Sigmoid colon (tissue), 7 donors: ENCODE data around the gene MUC5AC. TPM values are rescaled to one million over a fixed set of nuclear protein-coding genes. Genes with fewer than 3 reads are reported as not detected.

Experiments
- DNase-seq: peaks from one replicate; pipeline ENCODE4 v3.0.0-alpha.2; 2019
- H3K27ac ChIP-seq, 4 donors: fragments of 200-600 bp; sonication (generic); one replicate each; pipeline ENCODE4 v1.5.1; 2016 to 2019; ENCODE audit warnings: mild to moderate bottlenecking in 1 of 4
- H3K27me3 ChIP-seq, 3 donors: fragments of 200-600 bp; sonication (generic); one replicate each; pipeline ENCODE4 v1.5.1; 2019; ENCODE audit warnings: mild to moderate bottlenecking in 1 of 3
- H3K36me3 ChIP-seq, 4 donors: fragments of 200-600 bp; sonication (generic); one replicate each; pipeline ENCODE4 v1.5.1; 2016 to 2019
- H3K4me1 ChIP-seq, 4 donors: fragments of 200-600 bp; sonication (generic); one replicate each; pipeline ENCODE4 v1.5.1; 2017 to 2019
- H3K4me3 ChIP-seq, 4 donors: fragments of 200-600 bp; sonication (generic); one replicate each; pipeline ENCODE4 v1.5.1; 2017 to 2019; ENCODE audit warnings: mild to moderate bottlenecking in 2 of 4, moderate library complexity in 1 of 4
- H3K9me3 ChIP-seq, 4 donors: fragments of 200-600 bp in 3 of 4; sonication (generic) in 3 of 4; one replicate each; pipeline versions ENCODE4 v1.5.1 to v1.6.1; 2013 to 2019
- EP300 ChIP-seq, 4 donors: sonication (generic); formaldehyde crosslinking; IDR thresholded peaks; one replicate each; pipeline ENCODE4 v1.6.1; 2017; ENCODE audit warnings: antibody characterized with exemption in 4 of 4
- POLR2A ChIP-seq, 2 donors: fragments of 450-650 bp; IDR thresholded peaks; one replicate each; pipeline ENCODE4 v1.6.1; 2016; ENCODE audit warnings: antibody characterized with exemption in 2 of 2, mild to moderate bottlenecking in 2 of 2, moderate library complexity in 2 of 2
- POLR2AphosphoS5 ChIP-seq, 4 donors: sonication (generic); formaldehyde crosslinking; IDR thresholded peaks; one replicate each; pipeline ENCODE4 v1.6.1; 2017; ENCODE audit warnings: antibody characterized with exemption in 4 of 4
- WGBS, 2 donors: extraction: QIAGEN DNeasy Blood & Tissue Kit; methylation state at CpG; one replicate each; pipeline ENCODE4 v1.1.7; 2013; 5-methylcytosine and 5-hydroxymethylcytosine counted together
- intact Hi-C: fragments of 100-400 bp; cut with DNase I; formaldehyde crosslinking; loops from one replicate; pipeline ENCODE4 v1.15.1; 2023
- polyA plus RNA-seq, 3 donors: library from polyadenylated mRNA; stranded (reverse); fragments of 200-250 nt; gene quantifications; one replicate each; pipeline ENCODE4 v1.2.3, GENCODE V29; 2013
- total RNA-seq, 4 donors: library from RNA; depleted of rRNA; stranded (reverse); fragments of >200 nt; gene quantifications; one replicate each; pipeline ENCODE4 v1.1.0, GENCODE V29; 2016
- TF ChIP-seq, protein P1 (sequence below), 4 experiments: fragments of 450-650 bp in 3 of 4; fragments of 200-600 bp in 1 of 4; IDR thresholded peaks; one replicate each; pipeline ENCODE4 v1.5.1; 2016 to 2019; ENCODE audit warnings: antibody characterized with exemption in 4 of 4, mild to moderate bottlenecking in 3 of 4, moderate library complexity in 2 of 4
- donor health status: healthy with polysubstance abuse.
- donor health status: Bipolar disorder and iron deficiency.
- donor health status: healthy.

The MUC5AC gene
- total and polyA plus RNA-seq, 7 donors, result under 0.01 to 0.09 (median under 0.01) TPM; not detected in 4

DNA sequence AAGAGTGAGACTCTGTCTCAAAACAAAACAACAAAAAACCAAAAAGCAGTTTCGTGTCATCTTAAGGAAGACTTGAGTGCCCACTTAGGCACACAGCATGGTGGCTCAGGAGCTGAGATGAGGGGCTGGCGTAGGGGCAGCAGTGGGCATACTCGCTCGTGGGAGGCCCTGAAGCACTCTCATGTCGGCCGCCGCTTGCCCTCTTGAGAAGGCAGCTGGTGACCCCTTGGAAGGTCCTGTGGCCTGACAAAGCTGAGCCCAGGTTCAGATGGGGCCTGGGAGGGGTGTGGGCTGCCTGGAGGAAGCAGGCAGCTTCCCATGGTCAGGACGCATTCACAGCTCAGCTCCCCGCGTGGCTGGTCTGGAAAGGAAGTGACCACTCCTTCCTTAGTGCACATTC, 80.1 kb downstream of the MUC5AC start:
- DNase-seq, result no peak
- intact Hi-C loops, result no loop called here
- no peaks in the 10 kb centered on the region for H3K4me1 ChIP-seq
- H3K9me3 ChIP-seq, result no peaks in the 10 kb centered on the region
- H3K27me3 ChIP-seq, result no peaks in the 10 kb centered on the region
- WGBS, 2 donors, result 76 to 84% methylated on average over 10 of the region's 10 CpGs
- H3K36me3 ChIP-seq, result no peaks in the 10 kb centered on the region
- H3K4me3 ChIP-seq, result no peak overlapping the region
- H3K27ac ChIP-seq, result no peak overlapping the region
- TF ChIP-seq, protein P1, sequence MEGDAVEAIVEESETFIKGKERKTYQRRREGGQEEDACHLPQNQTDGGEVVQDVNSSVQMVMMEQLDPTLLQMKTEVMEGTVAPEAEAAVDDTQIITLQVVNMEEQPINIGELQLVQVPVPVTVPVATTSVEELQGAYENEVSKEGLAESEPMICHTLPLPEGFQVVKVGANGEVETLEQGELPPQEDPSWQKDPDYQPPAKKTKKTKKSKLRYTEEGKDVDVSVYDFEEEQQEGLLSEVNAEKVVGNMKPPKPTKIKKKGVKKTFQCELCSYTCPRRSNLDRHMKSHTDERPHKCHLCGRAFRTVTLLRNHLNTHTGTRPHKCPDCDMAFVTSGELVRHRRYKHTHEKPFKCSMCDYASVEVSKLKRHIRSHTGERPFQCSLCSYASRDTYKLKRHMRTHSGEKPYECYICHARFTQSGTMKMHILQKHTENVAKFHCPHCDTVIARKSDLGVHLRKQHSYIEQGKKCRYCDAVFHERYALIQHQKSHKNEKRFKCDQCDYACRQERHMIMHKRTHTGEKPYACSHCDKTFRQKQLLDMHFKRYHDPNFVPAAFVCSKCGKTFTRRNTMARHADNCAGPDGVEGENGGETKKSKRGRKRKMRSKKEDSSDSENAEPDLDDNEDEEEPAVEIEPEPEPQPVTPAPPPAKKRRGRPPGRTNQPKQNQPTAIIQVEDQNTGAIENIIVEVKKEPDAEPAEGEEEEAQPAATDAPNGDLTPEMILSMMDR (IDR thresholded peaks at IDR 0.05), result no peak
- TF ChIP-seq EP300 (IDR thresholded peaks at IDR 0.05) (no peak), POLR2A (IDR thresholded peaks at IDR 0.05) (no peak), POLR2AphosphoS5 (IDR thresholded peaks at IDR 0.05) (no peak)

DNA sequence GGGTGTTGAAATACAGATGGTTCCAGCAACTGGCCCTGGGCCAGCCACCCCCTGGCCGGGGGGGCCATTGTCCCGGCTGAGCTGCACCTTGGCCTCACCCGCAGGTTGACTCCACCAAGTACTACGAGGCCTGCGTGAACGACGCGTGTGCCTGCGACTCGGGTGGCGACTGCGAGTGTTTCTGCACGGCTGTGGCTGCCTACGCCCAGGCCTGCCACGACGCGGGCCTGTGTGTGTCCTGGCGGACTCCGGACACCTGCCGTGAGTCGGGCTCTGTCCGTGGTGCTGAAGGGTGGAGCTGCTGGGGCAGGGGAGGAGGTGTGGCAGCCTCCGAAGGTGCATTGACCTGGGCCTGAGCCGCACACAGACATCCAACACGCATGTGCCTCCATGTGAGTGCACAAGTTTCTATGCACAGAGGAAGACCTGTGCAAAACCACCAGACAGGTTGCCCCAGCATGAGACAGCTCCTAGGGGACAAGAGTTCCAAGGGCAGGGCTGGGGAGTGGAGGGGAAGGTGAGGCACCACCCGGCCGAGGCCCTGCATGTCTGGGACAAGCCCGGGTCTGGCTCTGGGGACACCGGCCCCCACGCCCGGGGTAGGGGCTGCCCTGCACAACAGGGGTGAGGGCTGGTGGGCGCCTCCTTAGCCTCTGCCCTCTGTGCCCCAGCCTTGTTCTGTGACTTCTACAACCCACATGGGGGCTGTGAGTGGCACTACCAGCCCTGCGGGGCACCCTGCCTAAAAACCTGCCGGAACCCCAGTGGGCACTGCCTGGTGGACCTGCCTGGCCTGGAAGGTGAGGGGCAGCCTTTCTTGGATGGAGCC, 81.2 kb downstream of the MUC5AC start:
- 35 to 63% methylated on average over 34 of the region's 34 CpGs for WGBS, 2 donors
- intact Hi-C loops, result no loop called here
- Histone ChIP-seq H3K4me1 (no peaks in the 10 kb centered on the region), H3K27ac (no peak overlapping the region), H3K9me3 (no peaks in the 10 kb centered on the region), H3K27me3 (no peaks in the 10 kb centered on the region), H3K4me3 (no peak overlapping the region), H3K36me3 (no peaks in the 10 kb centered on the region)
- DNase-seq, result no peak
- TF ChIP-seq POLR2AphosphoS5 (IDR thresholded peaks at IDR 0.05), result no peak
- TF ChIP-seq POLR2A (IDR thresholded peaks at IDR 0.05), result no peak

DNA sequence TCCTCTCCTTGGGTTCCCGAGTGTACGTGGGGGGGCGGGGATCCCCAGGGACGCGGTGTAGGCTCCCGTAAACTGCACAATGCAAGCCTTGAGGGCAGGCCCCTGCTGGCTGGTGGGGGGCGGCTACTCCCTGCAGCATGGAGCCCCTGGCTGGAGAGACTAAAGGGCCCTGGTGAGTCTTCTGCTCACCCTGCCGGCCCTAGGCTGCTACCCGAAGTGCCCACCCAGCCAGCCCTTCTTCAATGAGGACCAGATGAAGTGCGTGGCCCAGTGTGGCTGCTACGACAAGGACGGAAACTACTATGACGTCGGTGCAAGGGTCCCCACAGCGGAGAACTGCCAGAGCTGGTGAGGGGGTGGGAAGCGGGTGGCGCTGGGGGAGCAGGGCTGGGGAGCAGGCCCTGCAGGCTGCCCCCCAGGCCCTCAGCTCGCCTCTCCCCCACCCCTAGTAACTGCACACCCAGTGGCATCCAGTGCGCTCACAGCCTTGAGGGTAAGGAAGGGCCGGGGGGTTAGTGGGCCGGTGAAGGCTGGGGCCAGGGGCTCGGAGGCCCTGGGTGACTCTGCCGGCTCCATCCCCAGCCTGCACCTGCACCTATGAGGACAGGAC, 81.9 kb downstream of the MUC5AC start:
- Histone ChIP-seq H3K27ac (no peak overlapping the region), H3K4me1 (no peaks in the 10 kb centered on the region), H3K27me3 (no peaks in the 10 kb centered on the region), H3K36me3 (no peaks in the 10 kb centered on the region), H3K9me3 (no peaks in the 10 kb centered on the region), H3K4me3 (no peak overlapping the region)
- TF ChIP-seq POLR2A (IDR thresholded peaks at IDR 0.05) (no peak), EP300 (IDR thresholded peaks at IDR 0.05) (no peak), POLR2AphosphoS5 (IDR thresholded peaks at IDR 0.05) (no peak)
- TF ChIP-seq, protein P1 (IDR thresholded peaks at IDR 0.05), result no peak
- 93 to 94% methylated on average over 23 of the region's 23 CpGs for WGBS, 2 donors
- no peak for DNase-seq
- intact Hi-C loops, result no loop called here

DNA sequence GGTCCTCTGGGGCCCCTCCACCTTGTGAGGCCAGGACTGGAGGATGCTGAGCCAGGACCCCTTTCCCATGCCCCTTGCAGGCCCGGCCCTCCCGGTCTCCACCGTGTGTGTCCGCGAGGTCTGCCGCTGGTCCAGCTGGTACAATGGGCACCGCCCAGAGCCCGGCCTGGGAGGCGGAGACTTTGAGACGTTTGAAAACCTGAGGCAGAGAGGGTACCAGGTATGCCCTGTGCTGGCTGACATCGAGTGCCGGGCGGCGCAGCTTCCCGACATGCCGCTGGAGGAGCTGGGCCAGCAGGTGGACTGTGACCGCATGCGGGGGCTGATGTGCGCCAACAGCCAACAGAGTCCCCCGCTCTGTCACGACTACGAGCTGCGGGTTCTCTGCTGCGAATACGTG, 83.0 kb downstream of the MUC5AC start:
- Histone ChIP-seq H3K4me3 (no peak overlapping the region), H3K36me3 (no peaks in the 10 kb centered on the region), H3K9me3 (no peaks in the 10 kb centered on the region), H3K27me3 (no peaks in the 10 kb centered on the region), H3K4me1 (no peaks in the 10 kb centered on the region), H3K27ac (no peak overlapping the region)
- intact Hi-C loops, result no loop called here
- WGBS, 2 donors, result 93 to 96% methylated on average over 25 of the region's 25 CpGs
- no peak for DNase-seq
- TF ChIP-seq EP300 (IDR thresholded peaks at IDR 0.05) (no peak), POLR2A (IDR thresholded peaks at IDR 0.05) (no peak), POLR2AphosphoS5 (IDR thresholded peaks at IDR 0.05) (no peak)
- TF ChIP-seq, protein P1 (IDR thresholded peaks at IDR 0.05), result no peak

DNA sequence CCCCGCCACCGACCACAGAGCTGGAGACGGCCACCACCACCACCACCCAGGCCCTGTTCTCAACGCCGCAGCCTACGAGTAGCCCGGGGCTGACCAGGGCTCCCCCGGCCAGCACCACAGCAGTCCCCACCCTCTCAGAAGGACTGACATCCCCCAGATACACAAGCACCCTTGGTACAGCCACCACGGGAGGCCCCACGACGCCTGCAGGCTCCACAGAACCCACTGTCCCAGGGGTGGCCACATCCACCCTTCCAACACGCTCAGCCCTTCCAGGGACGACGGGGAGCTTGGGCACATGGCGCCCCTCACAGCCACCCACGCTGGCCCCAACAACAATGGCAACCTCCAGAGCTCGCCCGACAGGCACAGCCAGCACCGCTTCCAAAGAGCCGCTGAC, 84.0 kb downstream of the MUC5AC start:
- Histone ChIP-seq H3K27me3 (no peaks in the 10 kb centered on the region), H3K4me1 (no peaks in the 10 kb centered on the region), H3K4me3 (no peak overlapping the region), H3K27ac (no peak overlapping the region), H3K9me3 (no peaks in the 10 kb centered on the region), H3K36me3 (no peaks in the 10 kb centered on the region)
- TF ChIP-seq, protein P1 (IDR thresholded peaks at IDR 0.05), result no peak
- TF ChIP-seq POLR2A (IDR thresholded peaks at IDR 0.05) (no peak), POLR2AphosphoS5 (IDR thresholded peaks at IDR 0.05) (no peak), EP300 (IDR thresholded peaks at IDR 0.05) (no peak)
- no peak for DNase-seq
- intact Hi-C loops, result no loop called here
- whole genome bisulfite sequencing, 2 donors, result 94 to 97% methylated on average over 20 of the region's 20 CpGs
